Nephron progenitor cell (in vitro differentiated cells): ENCODE data around the gene POU2AF1.
"Not testable (repeated sequence)": the region's sequence is repeated elsewhere in the genome, so short reads cannot be mapped to it uniquely, and the experiment has no call there.

Experiments
- DNase-seq: peaks from one replicate; pipeline ENCODE4 v3.0.0; 2021
- H3K27ac Mint-ChIP-seq: 2 replicates; pipeline ENCODE4 v1.8.0; 2021; ENCODE audit warnings: mild to moderate bottlenecking, moderate library complexity, mixed read lengths
- H3K27me3 Mint-ChIP-seq: 2 replicates; pipeline ENCODE4 v1.8.0; 2021; ENCODE audit warnings: mild to moderate bottlenecking, low read depth, mixed read lengths; ENCODE audit not compliant: poor library complexity
- H3K36me3 Mint-ChIP-seq: 2 replicates; pipeline ENCODE4 v1.8.0; 2021; ENCODE audit warnings: low read depth, mixed read lengths
- H3K4me1 Mint-ChIP-seq: 2 replicates; pipeline ENCODE4 v1.8.0; 2021; ENCODE audit warnings: mixed read lengths
- H3K4me3 Mint-ChIP-seq: 2 replicates; pipeline ENCODE4 v1.8.0; 2021; ENCODE audit warnings: mild to moderate bottlenecking, moderate library complexity, mixed read lengths
- H3K9me3 Mint-ChIP-seq: 2 replicates; pipeline ENCODE4 v1.8.0; 2021; ENCODE audit warnings: mild to moderate bottlenecking, moderate library complexity, mixed read lengths
- CTCF ChIP-seq: fragments of 200-600 bp; sonication (generic); IDR thresholded peaks from 2 replicates; pipeline ENCODE4 v1.5.0; 2021; ENCODE audit warnings: antibody characterized with exemption

Gene POU2AF1

GRCh38 chr11:111403051-111403726 is 24.1 kb upstream of the POU2AF1 start:
- Mint-ChIP-seq H3K9me3 (peaks cover 10% of the 10 kb centered on the region), H3K27me3 (peaks cover 9% of the 10 kb centered on the region), H3K36me3 (no peaks in the 10 kb centered on the region), H3K27ac (peak overlapping the region; percentile 14), H3K4me1 (peaks cover 7% of the 10 kb centered on the region), H3K4me3 (no peak overlapping the region)
- TF ChIP-seq CTCF, result no peak
- no peak for DNase-seq

GRCh38 chr11:111402411-111402810 is 23.3 kb upstream of the POU2AF1 start:
- H3K36me3 Mint-ChIP-seq, result no peaks in the 10 kb centered on the region
- H3K4me3 Mint-ChIP-seq, result no peak overlapping the region
- no peak overlapping the region for H3K27ac Mint-ChIP-seq
- DNase-seq, result no peak
- peaks cover 9% of the 10 kb centered on the region for H3K27me3 Mint-ChIP-seq
- H3K9me3 Mint-ChIP-seq, result peaks cover 10% of the 10 kb centered on the region
- peaks cover 7% of the 10 kb centered on the region for H3K4me1 Mint-ChIP-seq
- no peak for TF ChIP-seq CTCF

DNA sequence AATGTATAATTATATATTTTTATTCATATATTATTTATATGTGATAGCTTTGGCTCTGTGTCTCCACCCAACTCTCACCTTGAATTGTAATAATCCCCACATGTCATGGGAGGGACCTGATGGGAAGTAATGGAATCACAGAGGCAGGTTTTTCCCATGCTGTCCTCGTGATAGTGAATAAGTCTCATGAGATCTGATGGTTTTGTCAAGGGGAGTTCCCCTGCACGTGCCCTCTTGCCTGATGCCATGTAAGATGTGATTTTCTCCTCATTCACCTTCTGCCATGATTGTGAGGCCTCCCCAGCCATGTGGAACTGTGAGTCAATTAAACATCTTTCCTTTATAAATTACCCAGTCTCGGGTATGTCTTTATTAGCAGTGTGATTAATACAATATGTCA is 22.9 kb upstream of the POU2AF1 start:
- not testable (repeated sequence) for H3K36me3 Mint-ChIP-seq, DNase-seq, H3K27ac Mint-ChIP-seq, H3K4me3 Mint-ChIP-seq, H3K27me3 Mint-ChIP-seq
- H3K9me3 Mint-ChIP-seq, result peaks cover 10% of the 10 kb centered on the region
- peaks cover 12% of the 10 kb centered on the region for H3K4me1 Mint-ChIP-seq

DNA sequence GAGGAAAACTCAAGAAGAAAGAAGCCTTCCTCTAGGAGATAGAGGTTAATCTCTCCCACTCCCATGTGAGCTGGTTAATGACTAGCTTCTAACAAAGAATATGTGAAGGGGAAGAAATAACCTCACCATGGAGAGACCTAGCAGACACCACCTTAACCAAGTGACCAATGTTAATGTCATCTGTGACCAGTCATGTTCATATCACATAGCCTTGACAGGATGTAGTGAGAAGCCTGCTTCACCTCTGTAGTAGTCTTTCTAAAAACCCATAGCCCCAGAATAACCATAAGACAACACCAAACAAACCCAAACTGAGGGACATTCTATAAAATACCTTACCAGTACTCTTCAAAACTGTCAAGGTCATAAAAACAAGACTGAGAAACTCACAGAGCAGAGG is 21.5 kb upstream of the POU2AF1 start:
- H3K27ac Mint-ChIP-seq, result no peak overlapping the region
- no peak for TF ChIP-seq CTCF
- no peak overlapping the region for H3K4me3 Mint-ChIP-seq
- no peaks in the 10 kb centered on the region for H3K36me3 Mint-ChIP-seq
- DNase-seq, result no peak
- peaks cover 12% of the 10 kb centered on the region for H3K4me1 Mint-ChIP-seq
- H3K9me3 Mint-ChIP-seq, result peaks cover 10% of the 10 kb centered on the region
- H3K27me3 Mint-ChIP-seq, result peaks cover 9% of the 10 kb centered on the region

- DNase-seq, result no peak
- Mint-ChIP-seq H3K27ac (no peak overlapping the region), H3K9me3 (peaks cover 10% of the 10 kb centered on the region), H3K4me3 (no peak overlapping the region), H3K4me1 (peaks cover 12% of the 10 kb centered on the region), H3K36me3 (no peaks in the 10 kb centered on the region), H3K27me3 (peaks cover 9% of the 10 kb centered on the region)
- no peak for TF ChIP-seq CTCF
Observed at GRCh38 chr11:111399187-111400031, 20.3 kb upstream of the POU2AF1 start.

DNA sequence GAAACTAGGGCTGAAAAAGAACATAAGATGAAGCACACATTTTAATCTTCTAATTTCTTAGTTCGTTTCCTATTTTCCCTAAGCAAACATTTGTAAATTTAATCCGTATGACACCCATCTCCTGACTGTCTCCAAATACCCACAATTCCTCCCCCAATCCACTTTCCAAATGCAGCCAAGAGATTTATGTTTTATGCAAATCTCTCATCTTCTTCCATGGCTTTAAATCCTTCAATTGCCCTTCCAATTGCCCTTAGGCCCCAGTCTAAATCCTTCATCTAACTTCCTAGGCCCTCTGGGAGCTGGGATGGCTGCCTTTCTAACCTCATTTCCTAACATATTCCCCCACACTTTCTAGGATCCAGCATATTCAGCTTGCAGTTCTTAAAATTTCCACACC is 18.0 kb upstream of the POU2AF1 start:
- Mint-ChIP-seq H3K27me3 (peaks cover 11% of the 10 kb centered on the region), H3K36me3 (no peaks in the 10 kb centered on the region), H3K27ac (no peak overlapping the region), H3K9me3 (no peaks in the 10 kb centered on the region), H3K4me1 (peaks cover 5% of the 10 kb centered on the region), H3K4me3 (no peak overlapping the region)
- DNase-seq, result no peak
- TF ChIP-seq CTCF, result no peak
